HG03378 (cell line): ENCODE measurements around the gene HYI.

Source experiments
- ATAC-seq: cut with Tn5 transposase; IDR thresholded peaks from one replicate; pipeline ENCODE4 v1.9.1; 2021; ENCODE audit warnings: mild to moderate bottlenecking, moderate library complexity; ENCODE audit not compliant: unreplicated experiment

The HYI gene

GRCh38 chr1:43405219-43405875, 48.4 kb downstream of the HYI start:
- ATAC-seq = no peak

GRCh38 chr1:43404353-43404752, 49.4 kb downstream of the HYI start:
- ATAC-seq = no peak

GRCh38 chr1:43402089-43402865, 51.5 kb downstream of the HYI start:
- ATAC-seq = no peak
